GM19463 (cell line): Measurements from ENCODE around the gene TUBB4B.
A peak's percentile ranks its signal among the peaks of the same experiment; 100 is the strongest.
"Not testable (repeated sequence)": the region's sequence is repeated elsewhere in the genome, so short reads cannot be mapped to it uniquely, and the experiment has no call there.

Experiments used
- ATAC-seq: cut with Tn5 transposase; IDR thresholded peaks from one replicate; pipeline ENCODE4 v1.9.1; 2021; ENCODE audit warnings: mild to moderate bottlenecking, moderate library complexity; ENCODE audit not compliant: unreplicated experiment

The TUBB4B gene

DNA sequence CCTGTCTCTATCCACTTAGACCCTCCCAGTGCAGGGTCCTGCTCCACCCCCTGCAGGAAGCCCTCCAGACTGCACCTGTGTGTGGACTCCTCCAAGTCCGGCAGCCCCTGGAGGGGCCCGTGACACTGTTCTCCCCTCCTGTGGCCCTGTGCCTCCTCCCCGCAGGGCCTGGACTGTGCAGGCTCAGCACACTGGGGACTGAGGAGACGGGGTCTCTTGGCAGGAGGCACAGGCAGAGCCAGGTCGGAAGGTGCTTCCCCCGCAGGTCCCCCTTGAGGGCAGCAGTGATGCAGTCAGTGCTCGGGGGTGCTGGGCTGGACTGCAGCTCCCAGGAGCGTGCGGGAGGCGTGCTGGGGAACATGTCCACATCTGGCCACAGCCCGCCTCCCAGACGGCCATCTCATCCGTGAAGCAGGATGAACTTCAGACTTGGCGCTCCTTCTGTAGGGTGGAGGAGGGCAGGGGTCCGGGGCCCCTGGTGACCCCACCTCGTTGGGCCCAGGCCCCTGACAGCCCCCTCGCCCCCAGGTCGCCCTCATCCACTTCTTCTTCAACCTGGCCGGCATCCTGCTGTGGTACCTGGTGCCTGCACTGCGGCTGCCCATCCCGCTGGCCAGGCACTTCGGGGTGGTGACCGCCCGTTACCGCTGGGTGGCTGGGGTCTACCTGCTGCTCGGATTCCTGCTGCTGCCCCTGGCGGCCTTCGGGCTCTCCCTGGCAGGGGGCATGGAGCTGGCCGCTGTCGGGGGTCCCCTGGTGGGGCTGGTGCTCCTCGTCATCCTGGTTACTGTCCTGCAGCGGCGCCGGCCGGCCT, 5.5 kb upstream of the TUBB4B start:
- no peak for ATAC-seq

DNA sequence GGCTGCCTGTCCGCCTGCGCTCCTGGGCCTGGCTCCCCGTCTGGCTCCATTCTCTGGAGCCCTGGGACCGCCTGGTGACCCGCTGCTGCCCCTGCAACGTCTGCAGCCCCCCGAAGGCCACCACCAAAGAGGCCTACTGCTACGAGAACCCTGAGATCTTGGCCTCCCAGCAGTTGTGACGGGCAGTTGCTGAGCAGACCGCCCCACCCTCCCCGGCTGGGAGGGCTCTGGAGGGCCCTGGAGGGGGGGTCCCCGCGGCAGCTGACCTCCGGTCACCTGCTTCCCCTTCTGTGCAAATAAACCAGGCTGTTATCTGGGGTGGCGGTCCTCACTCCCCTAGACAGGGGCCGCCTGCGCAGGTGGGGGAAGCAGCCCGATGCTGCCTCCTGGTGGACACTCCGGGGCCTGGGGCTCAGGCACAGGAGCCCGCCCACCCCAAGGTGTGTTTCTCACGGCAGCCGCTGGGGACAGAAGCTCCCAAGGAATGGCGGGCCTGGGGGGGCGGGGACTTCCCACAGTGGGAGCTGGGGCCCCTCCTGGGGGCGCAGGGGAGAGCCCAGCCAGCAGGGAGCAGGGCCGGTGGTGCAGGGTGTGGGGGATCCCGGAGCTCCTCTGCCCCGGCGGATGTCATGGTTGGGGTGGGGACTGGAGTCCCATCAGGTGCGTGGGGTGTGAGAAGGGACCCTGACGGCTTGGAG, 4.7 kb upstream of the TUBB4B start:
- no peak for ATAC-seq

DNA sequence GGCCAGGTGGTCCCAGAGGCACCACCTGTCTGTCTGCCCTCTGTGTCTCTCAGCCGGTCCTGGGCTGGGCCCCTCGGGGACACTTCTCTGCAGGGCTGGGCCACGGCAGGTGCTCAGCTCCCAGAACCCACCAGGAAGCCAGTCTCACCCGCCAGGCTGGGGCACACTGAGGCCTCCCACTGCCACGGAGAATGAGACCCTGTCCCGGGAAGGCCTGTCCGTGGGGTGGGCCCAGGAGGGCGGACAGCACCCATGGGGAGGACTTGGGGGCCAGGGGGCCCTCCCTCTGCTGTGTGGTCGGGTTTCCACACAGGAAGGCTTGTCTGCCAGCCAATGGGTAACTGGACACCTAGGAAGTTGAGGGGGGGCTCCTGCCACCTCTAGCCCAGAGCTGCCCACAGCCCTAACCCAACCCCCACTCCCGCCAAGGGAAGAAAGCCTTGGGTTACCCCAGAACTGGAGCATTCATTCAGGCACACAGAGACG, 4.1 kb upstream of the TUBB4B start:
- no peak for ATAC-seq

DNA sequence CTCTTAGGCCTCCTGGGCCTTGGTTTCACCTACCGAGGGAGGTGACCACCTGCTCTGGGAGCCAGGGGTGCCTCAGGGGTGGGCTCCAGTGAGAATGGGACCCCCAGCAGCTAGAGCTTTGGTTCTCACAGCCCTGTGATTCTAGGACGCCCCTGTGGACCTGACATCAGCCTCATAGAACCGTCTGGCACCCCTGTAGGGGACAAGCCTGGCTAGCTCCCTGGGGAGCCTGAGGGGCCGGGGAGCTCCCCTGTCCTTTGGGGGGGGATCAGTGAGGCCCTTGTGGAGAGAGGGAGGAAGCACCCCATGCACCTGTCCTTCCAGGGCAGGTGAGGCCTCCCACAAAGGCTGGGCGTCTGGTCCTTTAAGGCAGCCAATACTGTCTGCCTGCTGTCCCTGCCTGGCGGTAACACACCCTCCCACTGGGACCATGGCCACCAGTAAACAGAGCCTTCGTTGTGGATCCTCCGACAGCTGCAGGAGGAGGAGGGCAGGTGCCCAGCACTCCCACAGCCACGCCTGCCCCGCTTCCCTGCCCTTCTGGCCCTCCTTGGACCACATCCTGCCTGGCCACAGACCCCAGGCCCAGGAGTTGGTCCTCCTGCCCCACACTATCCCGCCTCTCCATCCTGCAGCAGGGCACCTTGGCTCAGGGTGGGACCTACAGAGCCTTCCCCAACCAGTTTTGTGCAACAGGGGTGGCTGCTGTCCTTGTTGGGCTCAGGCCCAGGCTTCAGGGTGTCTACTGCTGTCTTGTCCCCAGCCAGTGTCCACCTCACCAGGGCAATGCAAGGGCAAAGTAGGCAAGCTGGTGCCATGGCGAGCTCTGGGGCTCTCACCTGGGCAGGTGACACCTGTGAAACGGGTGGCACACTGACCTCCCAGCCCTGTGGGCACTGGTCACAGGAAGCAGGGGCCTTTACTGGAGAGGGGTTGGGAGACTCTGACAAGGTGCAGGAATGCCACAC, 3.0 kb upstream of the TUBB4B start:
- no peak for ATAC-seq

DNA sequence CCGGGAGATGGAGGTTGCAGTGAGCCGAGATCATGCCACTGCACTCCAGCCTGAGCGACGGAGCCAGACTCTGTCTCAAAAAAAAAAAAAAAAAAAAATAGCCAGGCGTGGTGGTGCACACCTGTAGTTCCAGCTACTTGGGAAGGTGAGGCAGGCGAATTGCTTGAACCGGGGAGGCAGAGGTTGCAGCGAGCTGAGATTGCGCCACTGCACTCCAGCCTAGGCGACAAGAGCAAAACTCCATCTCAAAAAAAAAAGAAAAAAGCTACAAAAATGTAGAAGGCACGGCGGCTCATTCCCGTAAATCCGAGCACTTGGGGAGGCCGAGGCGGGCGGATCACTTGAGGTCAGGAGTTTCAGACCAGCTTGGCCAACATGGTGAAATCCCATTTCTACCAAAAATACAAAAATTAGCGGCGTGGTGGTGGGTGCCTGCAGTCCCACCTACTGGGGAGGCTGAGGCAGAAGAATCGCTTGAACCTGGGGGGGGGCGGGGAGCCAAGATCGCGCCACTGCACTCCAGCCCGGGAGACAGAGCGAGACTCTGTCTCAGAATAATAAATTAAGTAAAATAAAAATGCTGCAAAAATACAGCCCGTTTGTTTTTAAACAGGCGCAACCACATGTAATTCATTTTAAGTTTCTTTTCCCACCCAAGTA, 1.4 kb upstream of the TUBB4B start:
- not testable (repeated sequence) for ATAC-seq

DNA sequence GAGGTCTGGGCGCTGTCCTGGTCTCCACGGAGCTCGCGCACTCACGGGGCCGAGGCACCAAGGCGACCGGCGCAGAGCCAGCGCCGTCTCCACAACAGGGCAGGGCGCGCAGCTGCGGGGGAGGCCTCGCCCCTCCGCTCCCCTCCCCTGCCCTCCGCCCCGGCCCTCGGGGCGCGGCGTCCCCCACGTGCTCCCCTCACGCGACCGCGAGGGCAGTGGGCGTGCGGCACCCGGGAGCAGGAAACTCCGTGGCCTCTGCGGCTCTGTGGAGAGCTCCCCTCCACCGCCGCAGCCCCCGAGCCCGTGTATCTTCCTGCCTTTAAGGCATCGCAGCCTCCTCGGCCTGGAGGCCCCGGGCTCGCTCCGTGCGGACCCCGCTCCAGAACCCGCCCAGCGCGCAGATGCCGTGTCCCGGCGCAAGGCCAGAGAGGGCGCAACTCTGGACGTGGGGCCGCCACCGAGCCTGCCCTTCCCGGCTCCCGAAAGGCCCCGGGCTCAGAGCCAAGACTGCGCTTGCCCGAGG, 708 bp upstream of the TUBB4B start:
- peak; percentile 25 for ATAC-seq

DNA sequence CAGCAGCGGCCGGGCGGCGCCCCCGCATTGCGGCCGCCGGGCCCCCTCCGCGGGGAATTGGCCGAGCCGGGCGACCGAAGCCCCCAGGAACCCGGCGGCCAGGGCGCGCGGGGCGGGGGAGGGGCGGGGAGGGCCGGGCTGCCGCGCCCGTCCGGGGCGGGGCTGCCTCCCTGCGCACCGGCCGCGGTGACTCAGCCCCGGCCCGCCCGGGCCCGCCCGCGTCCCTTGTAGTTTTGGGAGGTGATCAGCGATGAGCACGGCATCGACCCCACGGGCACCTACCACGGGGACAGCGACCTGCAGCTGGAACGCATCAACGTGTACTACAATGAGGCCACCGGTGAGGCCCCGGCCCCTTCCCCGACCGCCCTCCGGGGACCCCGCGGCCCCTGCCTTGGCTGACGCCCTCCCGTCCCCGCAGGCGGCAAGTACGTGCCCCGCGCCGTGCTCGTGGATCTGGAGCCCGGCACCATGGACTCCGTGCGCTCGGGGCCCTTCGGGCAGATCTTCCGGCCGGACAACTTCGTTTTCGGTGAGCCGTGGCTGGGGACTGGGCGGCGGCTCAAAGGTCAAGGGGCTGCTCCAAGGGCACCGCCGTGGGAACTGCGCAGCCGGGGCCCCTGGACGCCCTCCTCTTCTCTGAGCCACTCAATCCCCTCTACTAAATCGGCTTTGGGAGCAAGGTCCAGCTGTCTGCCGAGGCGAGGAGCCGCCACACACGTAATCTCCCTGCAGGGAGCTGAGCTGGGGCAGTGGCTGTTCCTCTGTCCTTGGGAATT, 592 bp downstream of the TUBB4B start:
- ATAC-seq = peak; percentile 1

DNA sequence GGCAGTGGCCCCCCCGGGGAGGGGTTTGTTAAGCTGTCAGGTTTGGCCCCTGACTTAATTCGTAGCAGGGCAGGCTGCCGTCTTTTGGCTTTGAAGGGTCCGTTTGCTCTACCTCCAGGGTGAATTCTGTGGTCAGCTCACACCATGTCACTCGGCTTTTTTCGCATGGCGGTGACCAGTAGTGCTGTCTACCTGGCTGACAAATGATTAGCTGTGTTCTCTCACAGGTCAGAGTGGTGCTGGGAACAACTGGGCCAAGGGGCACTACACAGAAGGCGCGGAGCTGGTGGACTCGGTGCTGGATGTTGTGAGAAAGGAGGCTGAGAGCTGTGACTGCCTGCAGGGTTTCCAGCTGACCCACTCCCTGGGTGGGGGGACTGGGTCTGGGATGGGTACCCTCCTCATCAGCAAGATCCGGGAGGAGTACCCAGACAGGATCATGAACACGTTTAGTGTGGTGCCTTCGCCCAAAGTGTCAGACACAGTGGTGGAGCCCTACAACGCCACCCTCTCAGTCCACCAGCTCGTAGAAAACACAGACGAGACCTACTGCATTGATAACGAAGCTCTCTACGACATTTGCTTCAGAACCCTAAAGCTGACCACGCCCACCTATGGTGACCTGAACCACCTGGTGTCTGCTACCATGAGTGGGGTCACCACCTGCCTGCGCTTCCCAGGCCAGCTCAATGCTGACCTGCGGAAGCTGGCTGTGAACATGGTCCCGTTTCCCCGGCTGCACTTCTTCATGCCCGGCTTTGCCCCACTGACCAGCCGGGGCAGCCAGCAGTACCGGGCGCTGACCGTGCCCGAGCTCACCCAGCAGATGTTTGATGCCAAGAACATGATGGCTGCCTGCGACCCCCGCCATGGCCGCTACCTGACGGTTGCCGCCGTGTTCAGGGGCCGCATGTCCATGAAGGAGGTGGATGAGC, 1.4 kb downstream of the TUBB4B start:
- ATAC-seq = no peak

DNA sequence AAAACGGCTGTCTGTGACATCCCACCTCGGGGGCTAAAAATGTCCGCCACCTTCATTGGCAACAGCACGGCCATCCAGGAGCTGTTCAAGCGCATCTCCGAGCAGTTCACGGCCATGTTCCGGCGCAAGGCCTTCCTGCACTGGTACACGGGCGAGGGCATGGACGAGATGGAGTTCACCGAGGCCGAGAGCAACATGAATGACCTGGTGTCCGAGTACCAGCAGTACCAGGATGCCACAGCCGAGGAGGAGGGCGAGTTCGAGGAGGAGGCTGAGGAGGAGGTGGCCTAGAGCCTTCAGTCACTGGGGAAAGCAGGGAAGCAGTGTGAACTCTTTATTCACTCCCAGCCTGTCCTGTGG, 2.2 kb downstream of the TUBB4B start:
- not testable (repeated sequence) for ATAC-seq

DNA sequence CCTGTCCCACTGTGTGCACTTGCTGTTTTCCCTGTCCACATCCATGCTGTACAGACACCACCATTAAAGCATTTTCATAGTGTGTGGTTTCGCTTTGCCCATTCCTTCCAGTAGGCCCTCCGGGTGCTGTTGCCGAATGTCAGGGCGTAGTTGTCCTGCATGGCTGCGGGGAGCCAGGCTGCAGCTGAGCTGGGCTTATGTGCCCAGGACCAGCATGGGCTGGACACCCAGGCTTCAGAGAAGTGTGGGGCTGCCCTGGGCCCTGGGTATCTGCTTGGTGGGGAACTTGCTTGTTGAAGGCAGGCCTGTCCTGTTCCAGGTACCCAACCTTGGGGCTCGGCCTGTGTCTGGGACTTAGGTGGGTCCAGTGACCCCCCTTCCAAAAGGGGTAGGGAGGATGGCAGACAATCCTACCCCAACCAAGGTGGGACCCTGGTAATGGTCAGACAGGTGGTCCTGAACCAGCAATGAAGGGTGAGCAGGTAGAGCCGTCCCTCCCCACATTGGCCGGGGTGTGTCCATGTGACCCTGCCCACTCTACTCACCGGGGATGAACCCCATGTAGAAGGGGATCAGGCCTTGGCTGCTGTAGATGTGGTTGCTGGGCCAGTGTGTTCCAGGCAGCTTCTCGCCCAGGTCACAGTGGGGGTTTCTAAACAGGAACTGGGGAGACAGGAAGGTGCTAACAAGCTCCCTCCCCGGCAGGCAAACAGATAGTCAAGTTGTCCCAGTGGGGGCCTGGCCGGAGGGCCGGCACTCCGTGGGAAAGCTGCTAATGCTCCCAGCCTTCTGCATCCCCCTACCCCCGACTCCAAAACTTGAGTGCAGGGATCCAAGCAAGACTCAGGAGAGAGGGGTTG, 2.8 kb downstream of the TUBB4B start:
- ATAC-seq = no peak

DNA sequence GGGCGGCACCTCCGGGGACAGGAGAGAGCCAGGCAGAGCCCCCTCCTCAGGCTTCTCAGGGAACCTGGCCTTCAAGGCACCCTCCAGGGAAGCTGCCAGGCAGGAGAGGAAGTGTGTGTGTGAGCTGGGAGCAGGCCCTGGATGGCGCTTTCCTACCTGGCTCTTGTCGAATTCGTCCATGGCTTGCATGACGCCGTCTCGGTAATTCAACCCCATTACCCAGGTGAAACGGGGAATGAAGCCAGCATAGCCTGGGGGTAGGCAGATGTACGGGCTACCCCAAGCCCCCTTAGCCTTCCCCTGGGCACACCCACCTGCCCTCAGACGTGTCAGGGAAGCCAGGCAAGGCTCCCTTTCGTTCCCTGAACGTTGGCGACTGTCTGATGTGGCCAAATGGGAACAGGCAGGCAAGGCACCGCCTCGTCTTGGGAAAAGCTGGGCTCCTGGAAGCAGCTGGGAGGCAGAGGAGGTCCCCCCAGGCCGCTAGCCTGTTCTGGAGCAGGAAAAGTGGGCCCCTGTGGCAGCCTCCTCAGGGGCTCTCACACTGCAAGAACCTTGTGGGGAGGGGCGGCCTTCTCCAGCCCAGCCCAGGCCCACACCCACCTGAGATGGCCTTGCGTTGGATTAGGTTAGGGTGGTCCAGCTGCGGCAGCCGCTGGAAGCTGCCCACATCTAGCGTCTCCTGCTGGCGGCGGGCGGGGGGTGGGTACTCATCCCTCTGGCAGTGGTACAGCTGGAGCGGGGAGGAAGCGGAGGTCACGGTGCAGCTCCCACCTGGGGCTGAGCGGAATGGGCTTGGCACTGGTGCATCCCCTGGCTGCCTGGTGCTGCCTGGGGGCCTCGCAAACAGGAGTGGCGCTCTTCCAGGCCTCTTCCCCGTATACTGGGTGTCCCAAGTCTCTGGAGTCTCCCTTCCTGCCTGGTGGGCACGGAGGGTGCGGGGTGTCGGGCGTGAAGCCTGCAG, 3.7 kb downstream of the TUBB4B start:
- no peak for ATAC-seq

DNA sequence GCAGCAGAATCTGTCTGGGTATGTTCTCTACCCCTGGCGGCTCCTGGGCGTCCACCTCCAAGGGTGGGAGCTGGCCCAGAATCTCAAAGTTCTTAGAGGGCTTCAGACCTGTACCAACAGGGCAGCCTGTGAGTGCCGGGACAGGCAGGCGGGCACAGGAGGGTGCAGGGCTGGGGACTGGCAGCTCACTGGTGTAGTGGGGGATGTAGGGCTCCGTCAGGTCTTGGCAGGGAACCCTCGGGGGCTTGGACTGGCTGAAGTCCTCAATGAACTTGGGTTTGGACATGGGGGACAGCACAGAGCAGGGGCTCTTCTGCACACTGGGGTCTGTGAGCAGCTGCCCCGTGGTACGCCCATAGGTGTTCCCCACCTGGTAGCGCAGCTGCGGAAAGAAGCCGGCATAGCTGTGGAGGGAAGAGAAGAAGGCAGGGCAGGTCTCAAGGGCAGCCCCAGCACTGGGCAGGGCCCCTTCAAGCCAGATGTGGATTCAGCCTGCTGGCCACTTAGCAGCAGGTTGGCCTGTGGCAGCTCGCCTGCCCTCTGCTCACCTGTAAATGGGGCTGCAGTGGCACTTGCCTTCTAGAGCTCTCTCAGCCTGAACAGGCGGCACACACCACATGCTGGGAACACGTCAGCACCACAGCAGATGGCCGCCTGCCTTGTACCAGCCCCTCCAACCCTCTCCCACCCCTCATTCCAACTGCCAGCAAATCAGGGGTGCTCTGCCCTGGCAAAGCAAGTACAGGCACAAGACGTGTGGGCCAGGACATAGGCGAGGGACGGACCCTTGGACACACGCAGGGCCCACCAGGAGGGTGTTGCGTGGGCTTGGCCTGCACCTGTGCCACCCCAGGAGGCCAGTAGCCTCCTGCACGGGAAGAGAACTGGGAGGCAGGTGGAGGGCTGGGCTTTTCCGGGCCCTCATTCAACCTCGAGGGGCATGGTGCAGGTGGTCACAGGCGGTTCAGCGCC, 4.6 kb downstream of the TUBB4B start:
- ATAC-seq = no peak

DNA sequence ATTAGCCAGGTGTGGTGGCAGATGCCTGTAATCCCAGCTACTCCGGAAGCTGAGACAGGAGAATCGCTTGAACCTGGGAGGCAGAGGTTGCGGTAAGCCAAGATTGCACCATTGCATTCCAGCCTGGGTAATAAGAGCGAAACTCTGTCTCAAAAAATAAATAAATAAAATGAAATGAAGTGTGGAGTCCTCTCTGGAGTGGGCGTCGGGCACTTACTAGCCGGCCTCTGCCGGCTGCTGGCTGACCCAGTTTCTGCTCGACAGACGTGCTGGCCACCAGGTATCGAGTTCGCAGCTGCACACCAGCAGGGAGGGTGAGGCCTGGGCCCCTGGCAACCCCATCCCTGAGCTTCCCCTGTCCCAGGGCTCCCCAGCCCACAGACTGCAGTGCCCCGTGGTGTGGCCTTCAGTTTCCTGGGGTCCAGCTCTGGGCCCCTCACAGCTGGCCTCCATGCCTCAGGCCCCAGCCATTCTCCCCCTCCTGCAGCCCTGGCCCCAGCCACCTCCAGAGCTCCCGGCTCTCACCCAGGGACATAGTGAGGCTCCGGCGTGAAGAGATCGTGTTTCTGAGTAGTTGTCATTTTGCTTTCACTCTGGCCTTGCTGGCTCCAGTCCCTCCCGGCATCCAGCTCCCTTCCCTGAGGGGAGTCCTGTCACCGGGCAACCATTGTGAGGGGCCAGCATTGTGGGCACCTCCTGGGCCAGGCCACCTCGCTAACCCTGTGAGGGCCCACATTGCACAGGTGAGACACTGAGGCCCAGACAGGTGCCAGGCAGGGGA, 6.2 kb downstream of the TUBB4B start:
- no peak for ATAC-seq

DNA sequence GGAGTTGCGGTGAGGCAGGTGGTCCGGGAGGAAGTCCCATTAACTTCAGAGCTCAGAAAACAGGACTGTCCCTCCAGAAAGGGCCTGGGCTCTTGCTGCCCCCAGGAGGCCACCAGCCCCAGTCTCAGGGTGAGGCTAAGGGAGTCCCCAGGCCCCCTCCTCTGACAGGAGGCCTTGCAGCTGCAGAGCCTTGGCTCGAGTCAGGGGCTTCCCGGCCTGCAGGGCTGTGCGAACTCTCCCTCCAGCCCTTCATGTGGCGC, 6.8 kb downstream of the TUBB4B start:
- no peak for ATAC-seq
